T-cell (primary cell): ENCODE measurements around the gene RABGAP1L. TPM values are rescaled to one million over a fixed set of nuclear protein-coding genes. Genes with fewer than 3 reads are reported as not detected.

ENCODE experiments used
- ATAC-seq, 4 experiments: fragments of 200-7000 bp in 3 of 4; fragments of 150-1000 bp in 1 of 4; cut with Tn5 transposase; replicated peaks in 1 of 4; 1 replicate in 3 of 4; 2 replicates in 1 of 4; pipeline ENCODE4 v1.10.0; 2021; ENCODE audit warnings: moderate library complexity in 3 of 4, mild to moderate bottlenecking in 2 of 4, moderate number of reproducible peaks in 1 of 4
- CTCF ChIA-PET, 2 donors: fragments of 300-600 bp; sonication (Branson Sonifier 250); formaldehyde crosslinking; loops; one replicate each; lab custom pipeline; 2022; ENCODE audit warnings: antibody characterized with exemption in 2 of 2; lab: Charles Lee
- POLR2A ChIA-PET, 2 donors: fragments of 300-600 bp; sonication (Branson Sonifier 250); formaldehyde crosslinking; loops; one replicate each; lab custom pipeline; 2022; ENCODE audit warnings: antibody characterized with exemption in 2 of 2; lab: Charles Lee
- DNase-seq, 35 experiments: peaks; one replicate each; pipeline versions ENCODE4 v3.0.0 to v3.0.0-alpha.2; 2013 to 2023
- H3K27ac ChIP-seq: one replicate; pipeline ENCODE4 v1.5.1; 2013; ENCODE audit warnings: low read length
- H3K27me3 ChIP-seq, 2 experiments: replicated peaks in 1 of 2; 1 replicate in 1 of 2; 2 replicates in 1 of 2; pipeline versions ENCODE4 v1.6.1 to v1.7.0; 2013; ENCODE audit warnings: low read length in 1 of 2, mixed read lengths in 1 of 2; ENCODE audit not compliant: control insufficient read depth in 2 of 2, insufficient read depth in 2 of 2; ENCODE audit errors: extremely low read depth in 1 of 2
- H3K36me3 ChIP-seq, 2 donors: 1 replicate in 1 of 2; 2 replicates in 1 of 2; pipeline versions ENCODE4 v1.6.1 to v1.7.0; 2013; ENCODE audit warnings: low read length in 1 of 2; ENCODE audit not compliant: control insufficient read depth in 2 of 2, insufficient read depth in 1 of 2; ENCODE audit errors: extremely low read depth in 1 of 2
- H3K4me1 ChIP-seq, 2 experiments: 1 replicate in 1 of 2; 2 replicates in 1 of 2; pipeline versions ENCODE4 v1.6.1 to v1.7.0; 2013; ENCODE audit warnings: low read length in 2 of 2, mixed read lengths in 1 of 2; ENCODE audit not compliant: insufficient read depth in 2 of 2, control insufficient read depth in 1 of 2; ENCODE audit errors: extremely low read depth in 1 of 2
- H3K4me3 ChIP-seq, 2 donors: 1 replicate in 1 of 2; 2 replicates in 1 of 2; pipeline versions ENCODE4 v1.5.1 to v1.7.0; 2013; ENCODE audit warnings: mild to moderate bottlenecking in 2 of 2, low read length in 1 of 2, moderate library complexity in 1 of 2; ENCODE audit not compliant: control insufficient read depth in 1 of 2; ENCODE audit errors: extremely low read depth in 1 of 2
- H3K9me3 ChIP-seq: 2 replicates; pipeline ENCODE4 v1.7.0; 2013
- H3K27ac Mint-ChIP-seq, 2 donors: one replicate each; pipeline ENCODE4 v1.8.0; 2020 to 2021; ENCODE audit warnings: mild to moderate bottlenecking in 2 of 2, mixed read lengths in 2 of 2
- H3K27me3 Mint-ChIP-seq, 2 donors: one replicate each; pipeline ENCODE4 v1.8.0; 2021 to 2022; ENCODE audit warnings: mixed read lengths in 2 of 2
- H3K36me3 Mint-ChIP-seq: one replicate; pipeline ENCODE4 v1.8.0; 2021; ENCODE audit warnings: mixed read lengths
- H3K4me1 Mint-ChIP-seq, 3 donors: one replicate each; pipeline ENCODE4 v1.8.0; 2020 to 2022; ENCODE audit warnings: mixed read lengths in 3 of 3, mild to moderate bottlenecking in 1 of 3
- H3K4me3 Mint-ChIP-seq, 3 donors: one replicate each; pipeline ENCODE4 v1.8.0; 2020 to 2022; ENCODE audit warnings: mild to moderate bottlenecking in 3 of 3, mixed read lengths in 3 of 3, moderate library complexity in 3 of 3
- H3K9me3 Mint-ChIP-seq, 3 donors: one replicate each; pipeline ENCODE4 v1.8.0; 2020 to 2022; ENCODE audit warnings: mixed read lengths in 3 of 3
- WGBS: methylation state at CpG from one replicate; pipeline ENCODE4 v1.1.5; 2013; ENCODE audit warnings: missing lambda C conversion rate; ENCODE audit not compliant: insufficient coverage; 5-methylcytosine and 5-hydroxymethylcytosine counted together
- total RNA-seq, 35 experiments: library from RNA in 6 of 35; stranded (reverse) in 6 of 35; fragments of 120-200 nt in 1 of 35; gene quantifications; one replicate each; pipeline versions ENCODE4 v1.2.1 to v1.2.4 and lab custom pipeline; 2013 to 2026

The RABGAP1L gene
- total RNA-seq, 5 donors from 2014 or later (not counting 1 experiment from before 2014, with no cell fraction given): 75.0 to 108 (median 82.3) TPM

DNA sequence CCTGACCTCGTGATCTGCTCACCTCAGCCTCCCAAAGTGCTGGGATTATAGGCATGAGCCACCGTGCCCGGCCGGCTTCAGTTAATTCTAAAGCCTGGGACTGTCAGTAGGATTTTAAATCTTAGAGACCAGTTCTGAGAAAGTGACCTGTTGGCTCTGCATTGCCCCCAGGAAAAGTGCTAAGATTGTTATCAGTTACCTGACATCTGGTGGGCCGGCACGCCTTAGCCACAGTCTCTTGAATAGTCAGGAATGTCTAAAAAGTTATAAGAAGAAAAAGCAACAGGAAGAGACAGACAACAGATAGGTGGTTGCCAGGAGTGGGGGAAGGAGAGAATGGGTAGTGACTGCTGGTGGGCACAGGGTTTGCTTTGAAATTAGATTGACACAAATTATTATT, 35.1 kb downstream of the RABGAP1L start:
- Histone ChIP-seq H3K27me3 (no peaks in the 10 kb centered on the region), H3K36me3 (no peaks in the 10 kb centered on the region), H3K4me3 (no peak overlapping the region), H3K9me3 (no peaks in the 10 kb centered on the region), H3K27ac (no peak overlapping the region), H3K4me1 (peaks cover 0 to 16% of the 10 kb centered on the region in 2 experiments)
- Mint-ChIP-seq H3K9me3 (no peaks in the 10 kb centered on the region), H3K4me3 (no peak overlapping the region), H3K27me3 (no peaks in the 10 kb centered on the region), H3K36me3 (peaks cover 7% of the 10 kb centered on the region), H3K4me1 (peaks cover 42 to 46% (median 42%) of the 10 kb centered on the region in 3 donors), H3K27ac (peak overlapping the region in 1 of 2 donors; percentile 14)
- ChIA-PET CTCF (interaction anchor here in 1 of 2 donors (0.7 kb wide), 1 partner anchor 9 kb away, joined by 3 read pairs; no protein-coding TSS in a partner anchor), POLR2A (interaction anchor here in 1 of 2 donors (0.6 kb wide), 1 partner anchor 27 kb away, joined by 3 read pairs; no protein-coding TSS in a partner anchor)
- WGBS: 82% methylated on average over 6 of the region's 6 CpGs
- ATAC-seq: no peak
- no peak for DNase-seq

DNA sequence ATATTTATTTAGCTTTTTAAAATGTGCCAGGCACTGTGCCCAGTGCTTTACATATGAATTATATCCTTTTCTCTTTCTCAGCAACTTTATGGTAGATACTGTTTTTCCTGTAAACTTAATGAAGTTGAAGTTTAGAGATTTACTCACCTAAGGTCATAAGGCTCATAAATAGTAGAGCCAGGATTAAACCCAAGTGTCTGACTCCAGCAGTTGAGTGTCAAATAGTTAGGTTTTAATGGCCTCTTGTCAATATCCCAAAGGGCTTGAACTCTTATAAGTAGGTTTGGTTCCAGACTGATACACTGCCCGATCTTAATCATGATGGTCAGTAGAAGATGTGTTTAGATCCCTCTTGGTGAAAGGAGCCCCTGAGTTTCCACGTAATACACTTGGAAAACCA, 37.8 kb downstream of the RABGAP1L start:
- WGBS: no CpG with 5 or more reads among the region's 2 CpGs
- H3K4me1 Mint-ChIP-seq: peaks cover 38 to 44% (median 41%) of the 10 kb centered on the region in 3 donors
- H3K4me3 ChIP-seq: no peak overlapping the region
- no peak overlapping the region for H3K4me3 Mint-ChIP-seq
- no peak overlapping the region for H3K27ac Mint-ChIP-seq
- DNase-seq: no peak
- H3K36me3 ChIP-seq: no peaks in the 10 kb centered on the region
- no peaks in the 10 kb centered on the region for H3K9me3 ChIP-seq
- H3K27me3 ChIP-seq: no peaks in the 10 kb centered on the region
- H3K4me1 ChIP-seq: peaks cover 2 to 9% of the 10 kb centered on the region in 2 experiments
- POLR2A ChIA-PET: no interaction called here
- no peak overlapping the region for H3K27ac ChIP-seq
- H3K9me3 Mint-ChIP-seq: no peaks in the 10 kb centered on the region
- H3K27me3 Mint-ChIP-seq: no peaks in the 10 kb centered on the region
- CTCF ChIA-PET: no interaction called here
- no peak for ATAC-seq
- H3K36me3 Mint-ChIP-seq: peaks cover 9% of the 10 kb centered on the region

DNA sequence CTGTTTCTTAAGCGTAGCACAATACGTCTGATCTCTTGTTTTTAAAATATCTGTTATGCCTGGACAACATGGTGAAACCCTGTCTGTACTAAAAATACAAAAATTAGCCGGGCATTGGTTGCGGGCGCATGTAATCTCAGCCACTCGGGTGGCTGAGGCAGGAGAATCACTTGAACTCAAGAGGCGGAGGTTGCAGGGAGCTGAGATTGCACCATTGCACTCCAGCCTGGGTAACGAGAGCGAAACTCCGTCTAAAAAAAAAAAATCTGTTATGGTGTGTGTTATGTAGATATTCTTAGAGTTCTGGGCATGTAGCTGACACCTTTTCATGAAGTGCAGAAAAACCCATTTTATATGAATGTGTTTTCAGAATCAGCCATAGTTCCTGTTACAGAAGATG, 38.2 kb downstream of the RABGAP1L start:
- DNase-seq: no peak
- H3K4me3 ChIP-seq: no peak overlapping the region
- H3K36me3 Mint-ChIP-seq: peaks cover 9% of the 10 kb centered on the region
- H3K4me1 ChIP-seq: peaks cover 2 to 7% of the 10 kb centered on the region in 2 experiments
- no peak for ATAC-seq
- no peaks in the 10 kb centered on the region for H3K9me3 ChIP-seq
- no peak overlapping the region for H3K27ac ChIP-seq
- H3K4me1 Mint-ChIP-seq: peaks cover 38 to 45% (median 38%) of the 10 kb centered on the region in 3 donors
- no peak overlapping the region for H3K27ac Mint-ChIP-seq
- H3K27me3 ChIP-seq: no peaks in the 10 kb centered on the region
- ChIA-PET CTCF (interaction anchor here in 1 of 2 donors (0.6 kb wide), 1 partner anchor 11 kb away, joined by 3 read pairs; no protein-coding TSS in a partner anchor), POLR2A (no interaction called here)
- 100% methylated on average over 9 of the region's 10 CpGs for WGBS
- no peaks in the 10 kb centered on the region for H3K27me3 Mint-ChIP-seq
- no peaks in the 10 kb centered on the region for H3K9me3 Mint-ChIP-seq
- no peak overlapping the region for H3K4me3 Mint-ChIP-seq
- H3K36me3 ChIP-seq: no peaks in the 10 kb centered on the region

DNA sequence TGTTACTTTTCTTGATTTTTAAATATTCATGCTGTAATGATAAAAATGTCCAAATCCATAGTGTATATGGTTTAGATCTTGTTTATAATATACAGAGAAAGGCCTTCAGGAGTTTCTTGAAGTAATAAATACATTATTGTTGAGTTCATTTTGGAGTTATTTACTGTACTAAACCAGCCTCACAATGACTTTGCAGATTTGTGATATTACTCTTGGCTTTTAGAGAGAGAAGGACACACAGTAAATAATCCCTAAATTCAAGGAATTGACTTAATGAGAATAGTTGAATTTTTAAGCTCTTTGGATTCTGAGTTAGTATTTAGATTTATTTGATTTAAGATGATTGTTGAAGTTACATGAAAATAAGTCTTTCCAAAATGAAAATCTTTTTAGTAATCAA, 38.9 kb downstream of the RABGAP1L start:
- Histone ChIP-seq H3K36me3 (no peaks in the 10 kb centered on the region), H3K27ac (no peak overlapping the region), H3K4me1 (peaks cover 2 to 7% of the 10 kb centered on the region in 2 experiments), H3K4me3 (no peak overlapping the region), H3K27me3 (no peaks in the 10 kb centered on the region), H3K9me3 (no peaks in the 10 kb centered on the region)
- Mint-ChIP-seq H3K27me3 (no peaks in the 10 kb centered on the region), H3K27ac (no peak overlapping the region), H3K4me3 (no peak overlapping the region), H3K9me3 (peaks cover 0 to 3% (median 0%) of the 10 kb centered on the region in 3 donors), H3K36me3 (peaks cover 12% of the 10 kb centered on the region), H3K4me1 (peaks cover 41 to 50% (median 44%) of the 10 kb centered on the region in 3 donors)
- DNase-seq: no peak
- POLR2A ChIA-PET: no interaction called here
- CTCF ChIA-PET: interaction anchor here in 1 of 2 donors (0.6 kb wide), 1 partner anchor 12 kb away, joined by 3 read pairs; no protein-coding TSS in a partner anchor
- ATAC-seq: no peak

DNA sequence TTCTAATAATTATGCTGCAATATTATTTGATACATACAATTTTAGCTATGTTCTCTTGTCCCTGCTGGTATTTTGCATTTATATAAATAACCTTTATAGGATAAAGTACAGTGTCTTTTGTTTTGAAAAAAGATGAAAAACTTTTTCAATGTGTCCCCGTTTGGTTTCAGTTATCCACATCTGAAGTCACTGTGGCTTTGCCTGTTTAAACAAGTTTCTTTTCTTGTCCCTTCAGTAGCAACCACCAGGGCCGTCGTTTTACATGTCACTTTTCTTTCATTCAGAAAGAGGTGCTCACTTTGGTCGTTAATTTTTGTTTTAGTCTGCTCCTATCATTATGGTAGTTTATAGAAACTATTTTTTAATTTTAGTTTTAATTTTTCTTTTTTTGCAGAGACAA, 41.4 kb downstream of the RABGAP1L start:
- no peak overlapping the region for H3K27ac Mint-ChIP-seq
- peaks cover 0 to 7% (median 0%) of the 10 kb centered on the region in 3 donors for H3K9me3 Mint-ChIP-seq
- ATAC-seq (peak in 1 of 4 experiments; percentile 70), DNase-seq (peak in 3 of 35 experiments; percentile 4 to 25 (median 10))
- POLR2A ChIA-PET: interaction anchor here (0.6 to 0.7 kb wide), 2 partner anchors 186 to 483 kb away, joined by 3 read pairs; no protein-coding TSS in a partner anchor
- no peak overlapping the region for H3K4me3 Mint-ChIP-seq
- CTCF ChIA-PET: interaction anchor here in 1 of 2 donors (0.6 to 1.7 kb wide), 2 partner anchors 17 to 125 kb away, joined by 4 to 7 read pairs; no protein-coding TSS in a partner anchor
- no peaks in the 10 kb centered on the region for H3K36me3 ChIP-seq
- H3K4me1 Mint-ChIP-seq: peaks cover 52 to 62% (median 61%) of the 10 kb centered on the region in 3 donors
- no peaks in the 10 kb centered on the region for H3K27me3 Mint-ChIP-seq
- no peak overlapping the region for H3K4me3 ChIP-seq
- H3K27ac ChIP-seq: no peak overlapping the region
- peaks cover 2 to 19% of the 10 kb centered on the region in 2 experiments for H3K4me1 ChIP-seq
- no CpG with 5 or more reads among the region's 4 CpGs for WGBS
- peaks cover 10% of the 10 kb centered on the region for H3K36me3 Mint-ChIP-seq
- no peaks in the 10 kb centered on the region for H3K27me3 ChIP-seq
- H3K9me3 ChIP-seq: no peaks in the 10 kb centered on the region

DNA sequence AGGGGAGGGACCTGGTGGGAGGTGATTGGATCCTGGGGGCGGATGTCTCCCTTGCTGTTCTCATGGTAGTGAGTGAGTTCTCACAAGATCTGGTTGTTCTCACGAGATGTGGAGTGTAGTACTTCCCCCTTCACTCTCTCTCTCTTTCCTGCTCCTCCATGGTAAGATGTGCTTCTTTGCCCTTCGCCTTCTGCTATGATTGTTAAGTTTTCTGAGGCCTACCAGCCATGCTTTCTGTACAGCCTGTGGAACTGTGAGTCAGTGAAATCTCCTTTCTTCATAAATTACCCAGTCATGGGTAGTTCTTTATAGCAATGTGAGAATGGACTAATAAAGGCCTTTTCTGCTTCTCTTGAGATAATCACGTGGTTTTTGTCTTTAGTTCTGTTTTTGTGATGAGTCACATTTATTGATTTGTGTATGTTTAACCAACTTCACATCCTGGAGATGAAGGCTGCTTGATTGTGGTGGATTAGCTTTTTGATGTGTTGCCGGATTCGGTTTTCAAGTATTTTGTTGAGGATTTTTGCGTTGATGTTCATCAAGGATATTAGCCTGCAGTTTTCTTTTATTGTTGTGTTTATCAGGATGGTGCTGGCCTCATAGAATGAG, 45.5 kb downstream of the RABGAP1L start:
- H3K27ac ChIP-seq: peak overlapping the region; percentile 44
- POLR2A ChIA-PET: interaction anchor here in 1 of 2 donors (0.6 to 0.7 kb wide), 2 partner anchors 342 to 1572 kb away, joined by 3 to 6 read pairs; no protein-coding TSS in a partner anchor
- H3K4me1 ChIP-seq: peaks cover 2 to 19% of the 10 kb centered on the region in 2 experiments
- H3K36me3 ChIP-seq: no peaks in the 10 kb centered on the region
- peaks cover 62 to 73% (median 65%) of the 10 kb centered on the region in 3 donors for H3K4me1 Mint-ChIP-seq
- peak overlapping the region; percentile 73 to 81 for H3K27ac Mint-ChIP-seq
- WGBS: 41% methylated on average over 2 of the region's 7 CpGs
- no peaks in the 10 kb centered on the region for H3K27me3 ChIP-seq
- H3K36me3 Mint-ChIP-seq: peaks cover 6% of the 10 kb centered on the region
- peak in 3 of 35 experiments; percentile 5 to 51 (median 9) for DNase-seq
- H3K9me3 ChIP-seq: no peaks in the 10 kb centered on the region
- peak; percentile 34 to 62 (median 56) for ATAC-seq
- CTCF ChIA-PET: interaction anchor here in 1 of 2 donors (0.8 to 3.7 kb wide), 4 partner anchors 13 to 1460 kb away, joined by 3 to 20 read pairs (median 3); no protein-coding TSS in a partner anchor
- H3K9me3 Mint-ChIP-seq: peaks cover 0 to 7% (median 2%) of the 10 kb centered on the region in 3 donors
- H3K4me3 Mint-ChIP-seq: peak overlapping the region; percentile 2 to 57 (median 14)
- no peaks in the 10 kb centered on the region for H3K27me3 Mint-ChIP-seq
- no peak overlapping the region for H3K4me3 ChIP-seq
